ENCODE data around the gene RILPL1.

- no peak for TF ChIP-seq TAF1 (IDR thresholded peaks at IDR 0.05; ENCODE audit: low read depth, low read length)
- no peak for TF ChIP-seq POLR2AphosphoS5 (IDR thresholded peaks at IDR 0.05; ENCODE audit: low read depth, low read length)
- no peak for TF ChIP-seq POLR2A (IDR thresholded peaks at IDR 0.05; ENCODE audit: low read depth, low read length)
- TF ChIP-seq PAX5 (IDR thresholded peaks at IDR 0.05; ENCODE audit: insufficient read depth, low read length, severe bottlenecking) = no peak
- no peak for TF ChIP-seq POU2F2 (IDR thresholded peaks at IDR 0.05; ENCODE audit: low read depth, low read length)
Measured at GRCh38 chr12:123469978-123470377, 63.5 kb downstream of the RILPL1 start.
